ENCODE results near the gene MARCHF4. TPM values are rescaled to one million over a fixed set of nuclear protein-coding genes. Genes with fewer than 3 reads are reported as not detected.

Gene MARCHF4
- total and polyA plus RNA-seq, 9 of the 15 experiments (the other 6 are each of a cell fraction or from before 2014, with no cell fraction given) = 0.05 TPM; not detected in 8

GRCh38 chr2:216416571-216417307 lies 44.5 kb upstream of the MARCHF4 start (continued):
- TF ChIP-seq, protein P1, sequence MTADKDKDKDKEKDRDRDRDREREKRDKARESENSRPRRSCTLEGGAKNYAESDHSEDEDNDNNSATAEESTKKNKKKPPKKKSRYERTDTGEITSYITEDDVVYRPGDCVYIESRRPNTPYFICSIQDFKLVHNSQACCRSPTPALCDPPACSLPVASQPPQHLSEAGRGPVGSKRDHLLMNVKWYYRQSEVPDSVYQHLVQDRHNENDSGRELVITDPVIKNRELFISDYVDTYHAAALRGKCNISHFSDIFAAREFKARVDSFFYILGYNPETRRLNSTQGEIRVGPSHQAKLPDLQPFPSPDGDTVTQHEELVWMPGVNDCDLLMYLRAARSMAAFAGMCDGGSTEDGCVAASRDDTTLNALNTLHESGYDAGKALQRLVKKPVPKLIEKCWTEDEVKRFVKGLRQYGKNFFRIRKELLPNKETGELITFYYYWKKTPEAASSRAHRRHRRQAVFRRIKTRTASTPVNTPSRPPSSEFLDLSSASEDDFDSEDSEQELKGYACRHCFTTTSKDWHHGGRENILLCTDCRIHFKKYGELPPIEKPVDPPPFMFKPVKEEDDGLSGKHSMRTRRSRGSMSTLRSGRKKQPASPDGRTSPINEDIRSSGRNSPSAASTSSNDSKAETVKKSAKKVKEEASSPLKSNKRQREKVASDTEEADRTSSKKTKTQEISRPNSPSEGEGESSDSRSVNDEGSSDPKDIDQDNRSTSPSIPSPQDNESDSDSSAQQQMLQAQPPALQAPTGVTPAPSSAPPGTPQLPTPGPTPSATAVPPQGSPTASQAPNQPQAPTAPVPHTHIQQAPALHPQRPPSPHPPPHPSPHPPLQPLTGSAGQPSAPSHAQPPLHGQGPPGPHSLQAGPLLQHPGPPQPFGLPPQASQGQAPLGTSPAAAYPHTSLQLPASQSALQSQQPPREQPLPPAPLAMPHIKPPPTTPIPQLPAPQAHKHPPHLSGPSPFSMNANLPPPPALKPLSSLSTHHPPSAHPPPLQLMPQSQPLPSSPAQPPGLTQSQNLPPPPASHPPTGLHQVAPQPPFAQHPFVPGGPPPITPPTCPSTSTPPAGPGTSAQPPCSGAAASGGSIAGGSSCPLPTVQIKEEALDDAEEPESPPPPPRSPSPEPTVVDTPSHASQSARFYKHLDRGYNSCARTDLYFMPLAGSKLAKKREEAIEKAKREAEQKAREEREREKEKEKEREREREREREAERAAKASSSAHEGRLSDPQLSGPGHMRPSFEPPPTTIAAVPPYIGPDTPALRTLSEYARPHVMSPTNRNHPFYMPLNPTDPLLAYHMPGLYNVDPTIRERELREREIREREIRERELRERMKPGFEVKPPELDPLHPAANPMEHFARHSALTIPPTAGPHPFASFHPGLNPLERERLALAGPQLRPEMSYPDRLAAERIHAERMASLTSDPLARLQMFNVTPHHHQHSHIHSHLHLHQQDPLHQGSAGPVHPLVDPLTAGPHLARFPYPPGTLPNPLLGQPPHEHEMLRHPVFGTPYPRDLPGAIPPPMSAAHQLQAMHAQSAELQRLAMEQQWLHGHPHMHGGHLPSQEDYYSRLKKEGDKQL (CRISPR knock-in tag; IDR thresholded peaks at IDR 0.05; ENCODE audit: borderline replicate concordance) = no peak
- TF ChIP-seq KLF6 (CRISPR knock-in tag; IDR thresholded peaks at IDR 0.05; ENCODE audit: borderline replicate concordance) = no peak
- peak in 1 of 2 experiments; percentile 16; a peak in 1 of 4 replicates for TF ChIP-seq FOXK2 (conservative IDR thresholded peaks at IDR 0.05 in 1 of 2, IDR thresholded peaks at IDR 0.05 in 1 of 2; ENCODE audit: low read depth in 2 of 2)
- peak; percentile 44; the same call in 1 of the 2 replicates for TF ChIP-seq PHB2 (IDR thresholded peaks at IDR 0.05; ENCODE audit: low read depth)
- peak; percentile 62 to 87 for TF ChIP-seq KDM1A (IDR thresholded peaks at IDR 0.05)
- TF ChIP-seq MTA1 (IDR thresholded peaks at IDR 0.05; ENCODE audit: borderline replicate concordance) = 0 out of 2 replicates have a peak, but pooled peaks have one; percentile 22
- 0 out of 2 replicates have a peak, but pooled peaks have one; percentile 23 for TF ChIP-seq MTA3 (IDR thresholded peaks at IDR 0.05; ENCODE audit: borderline replicate concordance)
- no peak for TF ChIP-seq NFE2L1 (tag; IDR thresholded peaks at IDR 0.05; ENCODE audit: borderline replicate concordance, low read depth)
- peak; percentile 59; the same call in 1 of the 2 replicates for TF ChIP-seq CC2D1A (IDR thresholded peaks at IDR 0.05)
- no peak for TF ChIP-seq MLX (CRISPR knock-in tag; conservative IDR thresholded peaks at IDR 0.05)
- TF ChIP-seq CXXC5 (CRISPR knock-in tag; IDR thresholded peaks at IDR 0.05) = peak; percentile 61
- TF ChIP-seq, protein P2, sequence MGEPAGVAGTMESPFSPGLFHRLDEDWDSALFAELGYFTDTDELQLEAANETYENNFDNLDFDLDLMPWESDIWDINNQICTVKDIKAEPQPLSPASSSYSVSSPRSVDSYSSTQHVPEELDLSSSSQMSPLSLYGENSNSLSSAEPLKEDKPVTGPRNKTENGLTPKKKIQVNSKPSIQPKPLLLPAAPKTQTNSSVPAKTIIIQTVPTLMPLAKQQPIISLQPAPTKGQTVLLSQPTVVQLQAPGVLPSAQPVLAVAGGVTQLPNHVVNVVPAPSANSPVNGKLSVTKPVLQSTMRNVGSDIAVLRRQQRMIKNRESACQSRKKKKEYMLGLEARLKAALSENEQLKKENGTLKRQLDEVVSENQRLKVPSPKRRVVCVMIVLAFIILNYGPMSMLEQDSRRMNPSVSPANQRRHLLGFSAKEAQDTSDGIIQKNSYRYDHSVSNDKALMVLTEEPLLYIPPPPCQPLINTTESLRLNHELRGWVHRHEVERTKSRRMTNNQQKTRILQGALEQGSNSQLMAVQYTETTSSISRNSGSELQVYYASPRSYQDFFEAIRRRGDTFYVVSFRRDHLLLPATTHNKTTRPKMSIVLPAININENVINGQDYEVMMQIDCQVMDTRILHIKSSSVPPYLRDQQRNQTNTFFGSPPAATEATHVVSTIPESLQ (CRISPR knock-in tag; IDR thresholded peaks at IDR 0.05) = no peak
- TF ChIP-seq GATA2 (CRISPR knock-in tag; IDR thresholded peaks at IDR 0.05) = peak; percentile 76
- TF ChIP-seq STAG1 (CRISPR knock-in tag; IDR thresholded peaks at IDR 0.05; ENCODE audit: borderline replicate concordance) = no peak
- peak; percentile 81; the same call in 1 of the 2 replicates for TF ChIP-seq EHMT2 (IDR thresholded peaks at IDR 0.05)
- no peak for TF ChIP-seq U2AF1 (optimal IDR thresholded peaks at IDR 0.05; ENCODE audit: low read depth, low read length)
- TF ChIP-seq TBL1XR1 (IDR thresholded peaks at IDR 0.05; ENCODE audit: low read length in 2 of 2) = peak in 1 of 2 experiments; percentile 60; a peak in 1 of 4 replicates
- TF ChIP-seq ZEB2 (IDR thresholded peaks at IDR 0.05) = peak; percentile 91
- TF ChIP-seq ZNF507 (tag; conservative IDR thresholded peaks at IDR 0.05) = no peak

All from K562 (cell line).